Measurements from ENCODE around the gene DOCK9.

Gene DOCK9

DNA sequence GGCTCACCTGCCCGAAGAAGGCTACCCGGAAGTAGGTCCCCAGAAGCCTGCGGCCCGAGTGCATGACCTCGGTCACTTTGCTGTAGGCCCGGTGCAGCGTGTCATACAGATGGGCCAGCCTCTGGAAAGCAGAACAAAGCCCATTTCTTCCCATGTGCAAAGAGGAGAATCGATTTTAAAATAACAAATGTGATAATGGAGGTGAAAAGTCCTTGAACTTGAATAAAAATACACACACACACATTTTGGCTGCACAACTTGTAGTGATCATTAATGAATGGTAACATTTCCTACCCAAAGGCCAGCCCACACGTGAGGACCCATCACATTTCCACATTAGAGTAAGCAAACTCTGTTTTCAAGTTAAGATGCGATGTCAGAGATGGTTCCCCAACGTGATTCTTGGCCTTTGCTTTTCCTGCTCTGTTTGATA, 168.5 kb downstream of the DOCK9 start:
- TF ChIP-seq, protein P1, sequence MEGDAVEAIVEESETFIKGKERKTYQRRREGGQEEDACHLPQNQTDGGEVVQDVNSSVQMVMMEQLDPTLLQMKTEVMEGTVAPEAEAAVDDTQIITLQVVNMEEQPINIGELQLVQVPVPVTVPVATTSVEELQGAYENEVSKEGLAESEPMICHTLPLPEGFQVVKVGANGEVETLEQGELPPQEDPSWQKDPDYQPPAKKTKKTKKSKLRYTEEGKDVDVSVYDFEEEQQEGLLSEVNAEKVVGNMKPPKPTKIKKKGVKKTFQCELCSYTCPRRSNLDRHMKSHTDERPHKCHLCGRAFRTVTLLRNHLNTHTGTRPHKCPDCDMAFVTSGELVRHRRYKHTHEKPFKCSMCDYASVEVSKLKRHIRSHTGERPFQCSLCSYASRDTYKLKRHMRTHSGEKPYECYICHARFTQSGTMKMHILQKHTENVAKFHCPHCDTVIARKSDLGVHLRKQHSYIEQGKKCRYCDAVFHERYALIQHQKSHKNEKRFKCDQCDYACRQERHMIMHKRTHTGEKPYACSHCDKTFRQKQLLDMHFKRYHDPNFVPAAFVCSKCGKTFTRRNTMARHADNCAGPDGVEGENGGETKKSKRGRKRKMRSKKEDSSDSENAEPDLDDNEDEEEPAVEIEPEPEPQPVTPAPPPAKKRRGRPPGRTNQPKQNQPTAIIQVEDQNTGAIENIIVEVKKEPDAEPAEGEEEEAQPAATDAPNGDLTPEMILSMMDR (IDR thresholded peaks at IDR 0.05) = no peak
- Histone ChIP-seq H3K36me3 (peaks cover 31 to 52% (median 44%) of the 10 kb centered on the region in 3 donors), H3K4me1 (no peaks in the 10 kb centered on the region), H3K27ac (no peak overlapping the region), H3K9me3 (no peaks in the 10 kb centered on the region), H3K4me3 (no peak overlapping the region), H3K27me3 (no peaks in the 10 kb centered on the region)
- intact Hi-C loops (cut with DNase I; ENCODE audit: low total_unique reads) = no loop called here
- no peak for DNase-seq

DNA sequence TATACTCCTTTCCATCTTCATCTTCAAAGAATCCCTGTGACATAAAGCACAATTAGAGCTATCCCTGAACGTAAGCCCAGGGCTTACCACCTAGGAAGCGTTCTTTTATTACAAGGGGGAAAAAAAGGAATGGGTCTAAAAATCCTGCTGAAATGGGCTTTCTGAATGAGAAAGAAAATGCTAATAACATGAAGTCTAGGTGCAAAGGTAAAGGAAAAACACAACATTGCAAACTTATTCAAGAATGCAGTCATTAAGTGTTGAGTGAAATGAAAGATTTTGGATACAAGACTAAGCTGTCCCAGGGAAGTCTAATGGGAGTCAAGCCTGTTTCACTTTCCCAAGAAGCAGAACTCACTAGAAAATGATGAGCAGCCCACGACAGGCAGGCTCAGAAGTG, 170.1 kb downstream of the DOCK9 start:
- TF ChIP-seq, protein P1 (IDR thresholded peaks at IDR 0.05) = no peak
- intact Hi-C loops (cut with DNase I; ENCODE audit: low total_unique reads) = no loop called here

DNA sequence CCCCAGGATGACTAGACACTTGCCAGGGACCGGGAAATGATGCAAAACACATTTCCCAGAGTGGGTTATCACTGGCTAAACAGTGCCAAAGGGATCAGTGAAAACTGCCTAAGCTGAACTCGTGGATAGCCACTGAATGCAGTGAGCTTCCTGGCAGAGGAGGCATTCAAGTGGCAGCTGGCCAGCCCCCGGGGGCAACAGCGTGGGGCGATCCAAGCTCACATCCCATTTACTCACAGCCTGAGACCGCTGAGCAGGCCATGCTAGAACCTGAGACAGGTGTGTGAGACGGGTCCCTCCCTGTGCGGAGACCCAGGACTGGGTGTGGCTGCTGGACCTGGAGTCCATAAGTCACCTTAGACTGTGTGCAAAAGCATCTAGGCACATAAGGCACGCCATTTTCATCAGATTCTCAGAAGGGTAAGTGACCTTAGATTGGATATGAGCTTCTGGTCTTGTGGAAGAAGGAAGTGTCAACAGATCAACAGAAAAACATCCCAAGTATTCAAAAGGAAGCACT, 173.5 kb downstream of the DOCK9 start:
- Histone ChIP-seq H3K27ac (no peak overlapping the region), H3K36me3 (peaks cover 32 to 67% (median 47%) of the 10 kb centered on the region in 3 donors), H3K4me3 (no peak overlapping the region), H3K4me1 (no peaks in the 10 kb centered on the region), H3K9me3 (no peaks in the 10 kb centered on the region), H3K27me3 (no peaks in the 10 kb centered on the region)
- TF ChIP-seq, protein P1 (IDR thresholded peaks at IDR 0.05) = no peak
- intact Hi-C loops (cut with DNase I; ENCODE audit: low total_unique reads) = no loop called here
- no peak for DNase-seq

More for the DNA sequence above, 170.1 kb downstream of the DOCK9 start:
- DNase-seq = no peak
- Histone ChIP-seq H3K27me3 (no peaks in the 10 kb centered on the region), H3K27ac (no peak overlapping the region), H3K4me3 (no peak overlapping the region), H3K36me3 (peaks cover 31 to 60% (median 57%) of the 10 kb centered on the region in 3 donors), H3K9me3 (no peaks in the 10 kb centered on the region), H3K4me1 (no peaks in the 10 kb centered on the region)

DNA sequence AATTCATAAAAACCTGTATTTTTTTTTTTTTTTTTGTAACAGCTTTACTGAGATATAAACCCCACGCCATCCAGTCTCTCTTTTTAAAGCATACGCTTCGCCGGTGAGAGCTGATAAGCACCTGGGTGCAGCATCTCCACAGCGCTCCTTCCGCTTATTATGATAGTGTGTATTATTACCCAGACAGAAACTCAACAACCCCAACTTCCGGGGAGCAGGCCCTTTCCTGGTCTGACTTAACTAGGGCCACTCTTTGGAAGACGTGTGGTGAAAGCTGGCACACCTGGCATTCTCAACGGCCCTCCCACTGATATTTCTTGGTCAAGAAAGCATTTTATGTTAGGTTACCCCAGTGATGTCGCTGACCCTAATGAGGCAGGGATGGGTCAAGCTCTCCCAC, 173.9 kb downstream of the DOCK9 start:
- Histone ChIP-seq H3K27ac (no peak overlapping the region), H3K27me3 (no peaks in the 10 kb centered on the region), H3K36me3 (peaks cover 34 to 64% (median 43%) of the 10 kb centered on the region in 3 donors), H3K4me3 (no peak overlapping the region), H3K4me1 (no peaks in the 10 kb centered on the region), H3K9me3 (no peaks in the 10 kb centered on the region)
- TF ChIP-seq, protein P1 (IDR thresholded peaks at IDR 0.05) = no peak
- intact Hi-C loops (cut with DNase I; ENCODE audit: low total_unique reads) = no loop called here
- no peak for DNase-seq

DNA sequence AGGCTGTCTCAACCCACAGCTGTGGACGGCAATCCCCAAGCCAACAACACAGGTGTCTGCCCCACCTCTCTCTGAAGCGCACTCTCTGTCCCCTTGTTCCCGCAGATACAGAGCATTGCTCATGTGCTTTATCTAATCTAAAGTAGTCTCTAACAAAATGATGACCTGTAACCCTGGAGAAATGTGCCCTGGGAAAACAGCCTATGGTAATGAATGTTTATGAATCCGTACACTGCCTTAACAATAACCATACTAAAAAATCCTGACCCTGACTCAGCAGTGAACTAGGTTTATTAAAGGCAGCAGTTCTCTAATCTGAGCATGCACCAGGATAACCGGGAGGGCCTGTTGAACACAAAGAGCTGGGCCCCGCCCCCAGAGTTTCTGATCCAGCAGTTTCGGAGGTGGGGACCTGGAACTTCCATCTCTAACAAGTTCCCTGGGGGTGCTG, 174.7 kb downstream of the DOCK9 start:
- DNase-seq = no peak

More for the DNA sequence above, 174.7 kb downstream of the DOCK9 start:
- Histone ChIP-seq H3K4me1 (no peaks in the 10 kb centered on the region), H3K27me3 (no peaks in the 10 kb centered on the region), H3K27ac (no peak overlapping the region), H3K4me3 (no peak overlapping the region), H3K36me3 (peaks cover 40 to 69% (median 41%) of the 10 kb centered on the region in 3 donors), H3K9me3 (no peaks in the 10 kb centered on the region)
- TF ChIP-seq, protein P1 (IDR thresholded peaks at IDR 0.05) = no peak
- intact Hi-C loops (cut with DNase I; ENCODE audit: low total_unique reads) = no loop called here

All from tibial artery (tissue), 4 donors.